Inferior parietal cortex (tissue), 1 donor: ENCODE data around the gene CASS4.
"Not testable (repeated sequence)": the region's sequence is repeated elsewhere in the genome, so short reads cannot be mapped to it uniquely, and the experiment has no call there.

Experiments used
- DNase-seq: peaks from one replicate; pipeline ENCODE4 v3.0.0-alpha.2; 2016; ENCODE audit errors: extremely low spot score

Gene CASS4, protein sequence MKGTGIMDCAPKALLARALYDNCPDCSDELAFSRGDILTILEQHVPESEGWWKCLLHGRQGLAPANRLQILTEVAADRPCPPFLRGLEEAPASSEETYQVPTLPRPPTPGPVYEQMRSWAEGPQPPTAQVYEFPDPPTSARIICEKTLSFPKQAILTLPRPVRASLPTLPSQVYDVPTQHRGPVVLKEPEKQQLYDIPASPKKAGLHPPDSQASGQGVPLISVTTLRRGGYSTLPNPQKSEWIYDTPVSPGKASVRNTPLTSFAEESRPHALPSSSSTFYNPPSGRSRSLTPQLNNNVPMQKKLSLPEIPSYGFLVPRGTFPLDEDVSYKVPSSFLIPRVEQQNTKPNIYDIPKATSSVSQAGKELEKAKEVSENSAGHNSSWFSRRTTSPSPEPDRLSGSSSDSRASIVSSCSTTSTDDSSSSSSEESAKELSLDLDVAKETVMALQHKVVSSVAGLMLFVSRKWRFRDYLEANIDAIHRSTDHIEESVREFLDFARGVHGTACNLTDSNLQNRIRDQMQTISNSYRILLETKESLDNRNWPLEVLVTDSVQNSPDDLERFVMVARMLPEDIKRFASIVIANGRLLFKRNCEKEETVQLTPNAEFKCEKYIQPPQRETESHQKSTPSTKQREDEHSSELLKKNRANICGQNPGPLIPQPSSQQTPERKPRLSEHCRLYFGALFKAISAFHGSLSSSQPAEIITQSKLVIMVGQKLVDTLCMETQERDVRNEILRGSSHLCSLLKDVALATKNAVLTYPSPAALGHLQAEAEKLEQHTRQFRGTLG

DNA sequence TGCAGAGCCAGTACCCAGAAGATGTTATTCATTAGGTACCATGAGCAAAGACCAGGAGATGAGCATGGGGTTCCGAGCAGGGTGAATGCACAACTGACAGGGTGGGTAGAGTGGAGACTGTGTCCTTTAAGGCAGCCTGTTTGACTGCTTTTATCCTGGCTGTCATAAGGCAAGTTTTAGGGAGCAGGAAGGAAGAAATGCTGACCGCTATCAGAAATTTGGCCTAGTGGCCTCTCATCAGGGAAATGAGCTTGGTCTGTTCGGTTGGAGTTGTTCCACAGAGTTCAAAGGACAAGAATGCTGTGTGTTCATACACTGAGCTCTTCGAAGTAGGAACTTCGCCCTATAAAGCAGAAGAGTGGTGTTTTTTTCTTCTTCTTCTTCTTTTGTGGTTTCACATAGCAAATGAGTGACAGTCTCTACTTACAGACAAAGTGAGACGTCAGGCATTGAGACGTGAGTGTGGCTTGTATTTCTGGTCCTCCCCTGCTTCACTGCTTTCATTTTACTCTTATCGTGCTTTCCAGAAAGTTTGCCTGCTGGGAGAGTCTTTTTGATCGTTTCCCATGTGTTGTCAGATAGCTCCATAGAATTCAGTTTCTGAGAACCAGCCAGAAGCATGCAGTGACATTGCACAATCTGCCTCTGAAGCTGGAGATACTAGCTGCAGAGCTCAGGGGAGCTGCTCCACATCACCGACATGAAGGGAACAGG is at the start of gene CASS4:
CASS4 (plus strand) TSS at position 502 of the 714 bp plus-strand sequence; CDS start at position 701, 199 bp downstream.
- DNase-seq, result peak; percentile 53

DNA sequence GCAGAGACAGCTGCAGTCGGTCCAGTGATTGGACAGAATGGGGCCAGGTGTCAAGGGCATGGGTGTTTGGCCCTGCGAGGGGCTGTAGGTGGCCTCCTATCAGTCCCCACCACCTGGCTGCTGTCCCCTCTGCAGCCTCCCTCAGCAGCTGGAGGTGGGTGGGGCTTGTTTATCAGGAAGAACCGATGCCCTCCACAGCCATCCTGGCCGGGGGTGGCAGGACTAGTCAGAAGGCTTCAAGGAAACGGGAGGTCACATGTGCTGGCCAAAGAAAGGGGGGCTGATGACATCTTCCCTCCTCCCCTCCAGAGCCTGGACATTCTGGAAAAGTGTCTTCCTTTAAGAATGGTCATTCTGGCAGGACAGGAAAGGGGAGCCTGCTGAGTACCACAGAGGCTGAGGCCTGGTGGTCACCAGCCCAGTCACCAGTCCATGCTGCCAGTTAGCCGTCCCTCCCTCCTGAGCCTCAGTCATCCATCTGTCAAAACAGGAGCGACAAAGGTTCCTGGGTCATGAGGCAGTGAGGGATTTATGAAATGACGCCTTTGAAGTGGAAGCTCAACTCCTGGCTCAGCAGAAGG is 49.1 kb upstream of the CASS4 start:
- DNase-seq, result no peak

DNA sequence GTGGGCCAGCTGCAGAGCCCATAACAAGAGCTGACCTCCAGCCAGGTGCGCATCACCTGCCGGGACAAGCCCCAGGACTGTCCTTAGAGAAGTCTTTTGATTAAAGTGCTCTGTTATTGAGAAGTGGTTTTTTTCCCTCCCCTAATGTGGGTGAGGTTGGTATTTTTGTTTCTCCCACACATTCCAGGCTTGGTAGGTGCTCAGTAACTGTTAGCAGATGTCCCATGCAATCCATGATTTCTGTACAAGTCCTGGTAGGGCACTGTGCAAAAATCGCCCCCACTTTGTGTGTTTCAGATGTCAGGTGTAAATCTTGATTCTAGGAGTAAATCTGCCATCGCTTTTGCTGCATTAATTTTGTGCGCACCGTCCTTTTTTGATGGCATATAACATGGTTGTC is 48.6 kb upstream of the CASS4 start:
- DNase-seq, result no peak

DNA sequence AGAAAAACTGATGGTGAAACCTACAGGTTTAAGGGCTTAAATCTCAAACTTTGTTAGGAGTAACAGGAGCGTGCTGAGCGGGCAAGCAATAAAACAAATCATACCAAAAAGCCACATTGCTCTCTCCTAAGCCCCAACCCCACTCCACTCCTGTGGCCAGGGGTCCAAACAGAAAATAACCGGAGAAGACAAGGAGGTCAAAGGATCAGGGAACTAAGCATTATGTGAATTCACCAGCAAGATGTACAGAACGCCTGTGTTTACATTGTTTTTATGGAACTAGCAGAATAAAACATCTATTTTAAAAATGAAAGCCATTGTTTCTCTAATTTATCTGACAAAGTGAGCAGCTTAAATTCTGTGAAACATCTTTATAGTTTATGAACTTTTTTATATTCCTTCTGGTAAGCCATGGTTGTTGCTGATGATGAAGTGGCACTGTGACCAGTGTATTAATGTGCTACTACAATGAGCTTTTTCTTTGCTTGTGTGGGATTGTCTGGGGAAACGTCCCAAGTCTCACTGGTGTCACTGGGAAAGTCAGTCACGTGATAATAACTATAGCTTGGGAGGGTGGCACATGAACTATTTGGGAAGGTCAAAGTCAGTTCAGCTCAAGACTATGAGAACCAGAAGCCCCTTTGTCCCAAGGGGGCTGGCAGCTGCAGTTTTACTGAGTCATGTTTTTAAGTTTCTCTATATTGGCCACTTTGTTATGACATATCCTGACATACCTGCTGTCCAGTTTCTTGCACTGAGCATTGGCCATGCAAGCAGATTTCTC is 43.5 kb upstream of the CASS4 start:
- DNase-seq, result peak; percentile 51

DNA sequence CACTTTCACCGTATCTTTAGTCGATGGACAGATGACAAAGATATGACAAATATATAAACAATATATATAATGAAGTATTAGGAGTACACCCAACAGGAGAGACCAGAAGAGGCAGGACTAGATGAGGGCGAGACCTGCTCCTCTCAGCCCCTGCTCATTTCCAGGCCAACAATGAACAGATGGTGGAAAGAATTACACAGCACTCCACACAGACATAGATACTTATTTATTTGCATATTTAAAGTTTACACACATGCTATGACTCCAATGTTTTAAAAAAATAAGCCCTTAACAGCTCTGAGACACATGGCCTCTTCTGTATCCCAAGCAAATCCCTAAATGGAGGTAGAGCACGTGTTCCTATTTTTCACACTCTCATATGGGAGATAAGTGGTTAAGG is 42.9 kb upstream of the CASS4 start:
- no peak for DNase-seq

DNA sequence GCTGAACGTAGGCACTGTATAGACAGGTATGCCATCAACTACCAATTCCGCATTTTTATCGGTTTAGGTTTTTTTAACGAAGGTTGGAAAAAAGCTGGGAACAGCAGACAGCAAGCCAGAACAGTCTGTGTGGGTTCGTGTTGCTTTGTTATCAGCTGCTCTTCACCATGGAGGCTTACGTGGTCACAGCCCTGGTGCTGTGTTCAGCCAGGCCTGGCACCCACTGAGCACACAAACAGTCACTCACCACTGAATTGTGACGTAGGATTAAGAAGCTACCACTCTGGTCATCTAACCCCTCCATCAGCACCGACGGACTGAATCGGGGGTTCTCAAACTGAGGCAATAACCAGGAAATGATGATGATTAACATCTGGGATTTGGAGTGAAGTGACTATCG is 40.1 kb upstream of the CASS4 start:
- DNase-seq, result no peak

DNA sequence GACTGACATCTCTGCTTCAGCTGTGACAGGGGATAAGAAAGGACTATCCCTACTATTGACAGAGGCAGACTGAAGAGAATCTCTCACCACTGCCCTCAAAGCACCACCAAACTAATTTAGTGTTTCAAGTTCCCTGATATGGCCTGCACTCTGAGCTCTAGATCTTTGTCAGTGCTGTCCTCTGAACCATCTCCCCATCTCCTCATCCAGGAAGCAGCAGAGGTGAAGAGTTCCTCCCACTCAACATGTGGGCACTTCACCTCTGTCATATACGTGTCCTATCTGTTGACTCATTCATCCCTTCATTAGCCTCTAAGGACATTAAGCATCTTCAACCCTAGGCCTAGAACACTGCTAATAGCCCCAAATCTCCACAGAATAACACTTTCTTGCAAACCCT is 39.2 kb upstream of the CASS4 start:
- DNase-seq, result no peak

DNA sequence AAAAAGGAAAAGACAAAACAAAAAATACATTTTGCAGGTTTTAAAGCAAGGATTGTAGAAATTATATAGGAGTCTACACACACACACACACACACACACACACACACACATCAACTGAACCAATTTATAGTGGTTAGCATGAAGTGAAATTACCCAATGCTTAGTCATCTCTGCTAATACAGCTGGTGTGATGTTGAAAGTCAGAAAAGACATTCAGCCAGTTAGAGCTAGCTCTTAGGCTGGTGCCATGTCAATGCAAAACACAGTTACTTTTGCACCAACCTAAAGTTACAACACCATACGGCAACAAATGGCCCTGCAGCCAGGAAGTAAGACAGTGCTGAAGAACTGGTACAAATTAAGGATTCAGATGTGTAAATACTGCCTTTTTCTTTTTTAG is 38.1 kb upstream of the CASS4 start:
- DNase-seq, result no peak

DNA sequence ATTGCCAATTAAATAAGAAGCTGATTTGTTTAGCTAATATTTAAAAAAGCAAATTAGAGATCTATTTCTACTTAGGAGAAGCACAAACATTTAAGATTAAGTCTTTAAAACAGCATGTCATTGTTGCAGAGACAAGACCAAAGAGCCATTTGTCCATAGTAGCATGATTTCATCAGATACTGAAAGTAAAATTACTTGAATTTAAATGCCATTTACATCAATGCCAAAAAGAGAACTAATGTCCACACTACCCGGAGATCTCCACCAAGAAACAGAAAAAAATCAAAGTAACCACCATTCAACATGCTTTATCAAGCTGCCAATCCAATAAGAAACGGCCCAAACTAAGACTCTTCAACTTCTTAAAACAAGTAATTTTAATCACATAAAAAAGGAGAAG is 35.7 kb upstream of the CASS4 start:
- DNase-seq, result no peak

DNA sequence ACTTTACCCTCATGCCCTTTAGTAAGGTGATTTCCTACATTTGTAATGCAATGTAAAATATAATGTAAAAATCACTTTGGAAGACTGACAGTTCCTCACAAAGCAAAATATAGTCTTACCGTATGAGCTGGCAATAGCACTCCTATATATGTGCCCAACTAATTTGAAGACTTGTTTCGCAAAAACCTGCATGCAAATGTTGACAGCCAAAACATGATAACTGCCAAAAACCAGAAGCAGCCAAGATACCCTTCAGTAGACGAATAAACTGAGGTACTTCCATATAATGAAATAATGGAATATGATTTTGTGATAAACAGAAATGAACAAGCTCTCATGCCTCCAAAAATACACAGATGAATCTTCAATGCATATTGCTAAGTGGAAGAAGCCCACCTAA is 33.7 kb upstream of the CASS4 start:
- no peak for DNase-seq

DNA sequence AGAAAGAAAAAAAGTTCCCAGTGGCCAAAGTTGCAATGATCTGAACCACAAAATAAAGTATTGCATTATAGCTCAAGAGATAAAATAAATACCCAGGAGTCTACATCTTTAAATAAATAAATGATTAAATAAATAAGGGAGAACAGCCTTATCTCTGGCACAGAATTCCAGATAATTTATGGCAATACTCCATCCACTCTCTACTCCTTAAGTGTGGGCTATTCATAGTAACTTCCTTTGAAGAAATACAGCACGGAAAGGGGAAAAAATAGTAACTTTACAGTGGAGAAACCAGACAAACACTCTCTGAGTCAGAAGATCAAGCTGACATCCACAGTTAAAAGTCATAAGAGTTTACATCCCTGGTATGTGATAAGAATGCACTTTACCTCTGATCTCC is 31.7 kb upstream of the CASS4 start:
- no peak for DNase-seq

DNA sequence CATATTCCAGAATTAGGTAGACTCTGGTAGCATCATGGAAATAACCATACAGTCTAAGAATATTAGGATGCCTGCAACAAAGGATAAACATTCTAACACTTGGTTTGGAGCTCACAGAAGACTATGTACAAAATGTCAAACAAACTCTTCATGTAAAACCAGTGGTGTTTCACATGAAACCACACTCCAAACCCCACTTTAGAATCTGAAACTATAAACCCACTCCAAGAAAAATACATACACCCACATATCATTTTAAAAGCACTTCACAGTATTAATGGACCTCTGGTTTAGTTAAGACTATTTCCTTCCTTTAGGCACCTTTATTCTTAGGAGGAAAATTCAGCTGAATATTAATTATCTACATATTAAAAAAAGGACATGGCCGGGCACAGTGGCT is 30.6 kb upstream of the CASS4 start:
- no peak for DNase-seq

DNA sequence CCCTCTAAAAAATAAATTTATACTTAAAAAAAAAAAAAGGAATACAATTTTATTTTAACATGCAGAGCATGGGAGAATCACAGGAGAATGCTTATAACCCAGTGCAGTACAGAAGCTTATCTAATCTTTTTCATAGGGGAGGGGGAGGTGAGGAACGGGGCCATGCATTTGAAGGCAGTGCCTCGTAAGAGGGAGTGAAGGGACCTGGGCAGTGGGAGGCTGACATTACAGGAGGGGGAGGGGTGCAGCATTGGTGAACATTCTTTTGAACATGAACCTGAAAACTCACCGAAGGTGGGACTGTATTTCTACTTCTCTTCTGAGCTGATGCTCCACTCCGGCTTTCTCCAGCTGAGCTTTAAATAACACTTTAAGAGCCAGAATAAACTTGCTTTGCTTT is 29.4 kb upstream of the CASS4 start:
- no peak for DNase-seq

DNA sequence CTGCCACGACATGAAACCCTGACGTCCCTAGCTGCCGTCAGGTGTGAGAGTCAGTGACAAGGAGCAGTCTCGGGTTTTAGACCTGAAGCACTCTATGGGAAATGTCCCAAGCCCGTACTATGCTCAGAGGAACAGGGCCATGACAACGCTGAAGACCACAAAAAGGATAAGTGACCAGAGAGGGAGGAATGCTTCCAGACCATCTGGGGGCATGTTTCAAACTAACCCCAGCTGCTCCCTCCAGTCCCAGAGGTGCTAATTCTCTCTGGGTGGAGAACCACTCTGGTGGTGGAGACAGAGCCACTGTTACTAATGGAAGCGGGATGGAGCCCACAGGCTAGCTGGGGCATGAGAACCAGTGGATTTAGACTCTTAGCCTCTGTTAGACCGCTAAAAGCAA is 28.7 kb upstream of the CASS4 start:
- DNase-seq, result no peak

DNA sequence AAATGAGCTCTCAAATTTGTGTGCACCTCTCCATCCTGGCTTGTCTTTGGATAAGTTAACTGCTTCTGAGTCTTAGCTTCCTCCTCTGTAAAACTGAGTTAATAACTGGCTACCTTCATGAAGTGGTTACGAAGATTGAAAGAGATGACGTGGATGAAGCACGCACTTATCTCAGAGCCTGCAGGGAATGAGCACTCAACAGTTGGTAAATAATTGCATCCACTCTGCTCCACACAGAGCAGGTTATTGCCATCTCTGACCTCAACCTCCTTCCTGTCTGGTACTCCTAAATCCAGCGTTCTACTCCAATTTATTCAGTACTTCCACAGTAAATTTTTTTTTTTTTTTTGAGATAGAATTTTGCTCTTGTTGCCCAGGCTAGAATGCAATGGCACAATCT is 26.9 kb upstream of the CASS4 start:
- no peak for DNase-seq

DNA sequence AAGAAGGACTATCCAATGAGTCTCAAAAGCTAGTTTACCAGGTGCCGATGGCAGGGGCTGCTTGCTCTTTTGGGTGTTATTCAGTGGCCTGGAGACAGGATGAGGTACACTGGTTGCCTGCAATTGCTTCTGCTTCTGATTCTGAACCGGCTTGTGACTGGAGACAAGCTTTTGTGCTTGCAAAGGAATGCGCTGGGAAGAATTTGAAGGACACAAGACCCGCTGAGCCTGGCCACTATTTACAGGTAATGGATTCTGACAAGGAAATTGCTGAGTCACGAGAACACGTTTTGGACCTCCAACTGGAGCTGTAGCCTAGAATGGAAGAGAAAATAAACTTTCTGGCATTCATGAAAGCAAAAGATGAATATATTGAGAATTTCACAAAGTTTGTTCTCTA is 25.8 kb upstream of the CASS4 start:
- no peak for DNase-seq

DNA sequence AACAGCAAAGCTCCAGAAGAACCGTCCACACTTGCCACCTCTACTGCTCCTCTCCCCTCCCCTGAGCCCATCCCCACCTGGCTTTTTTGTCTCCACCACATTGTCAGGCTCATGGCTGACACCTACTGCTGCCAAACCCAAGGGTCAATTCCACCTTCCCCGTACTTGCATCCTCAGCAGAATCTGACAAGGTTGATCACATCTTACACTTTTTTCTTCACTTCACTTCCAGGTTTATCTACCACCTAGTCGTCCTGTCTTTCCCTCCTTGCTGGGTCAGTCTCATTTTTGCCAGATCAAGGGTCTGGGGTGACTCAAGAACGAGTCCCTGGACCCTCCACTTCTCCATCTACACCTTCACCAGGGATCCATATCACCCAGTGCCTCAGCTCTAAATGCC is 23.2 kb upstream of the CASS4 start:
- DNase-seq, result no peak

DNA sequence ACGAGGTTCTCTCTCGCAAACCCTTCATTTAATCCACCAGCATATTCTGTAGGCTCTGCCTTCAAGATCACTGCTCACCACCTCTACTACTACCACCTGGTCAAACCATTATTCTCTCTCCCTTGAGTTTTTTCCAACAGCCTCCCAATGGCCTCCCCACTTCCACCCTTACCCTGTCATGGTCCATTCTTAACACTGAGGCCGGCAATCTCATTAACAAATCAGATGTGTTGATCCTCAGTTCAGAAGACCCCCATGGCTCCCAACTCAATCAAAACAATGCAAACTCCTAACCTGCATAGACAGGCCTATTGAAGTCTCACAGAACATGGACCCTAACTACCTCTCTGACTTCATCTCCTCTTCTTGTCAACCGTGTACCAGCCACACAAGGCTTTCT is 22.3 kb upstream of the CASS4 start:
- DNase-seq, result no peak

DNA sequence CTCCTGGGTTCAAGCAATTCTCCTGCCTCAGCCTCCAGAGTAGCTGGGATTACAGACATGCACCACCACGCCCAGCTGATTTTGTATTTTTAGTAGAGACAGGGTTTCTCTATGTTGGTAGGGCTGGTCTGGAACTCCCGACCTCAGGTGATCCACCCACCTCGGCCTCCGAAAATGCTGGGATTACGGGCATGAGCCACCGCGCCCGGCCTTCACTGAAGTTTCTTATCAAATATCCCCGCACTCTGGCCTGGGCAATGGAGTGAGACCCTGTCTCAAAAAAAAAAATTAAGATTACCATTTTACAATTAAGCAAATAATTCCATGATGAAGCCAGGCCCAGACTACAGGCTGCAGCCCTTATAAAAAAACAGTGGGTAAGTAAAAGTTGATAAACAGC is 21.7 kb upstream of the CASS4 start:
- not testable (repeated sequence) for DNase-seq

DNA sequence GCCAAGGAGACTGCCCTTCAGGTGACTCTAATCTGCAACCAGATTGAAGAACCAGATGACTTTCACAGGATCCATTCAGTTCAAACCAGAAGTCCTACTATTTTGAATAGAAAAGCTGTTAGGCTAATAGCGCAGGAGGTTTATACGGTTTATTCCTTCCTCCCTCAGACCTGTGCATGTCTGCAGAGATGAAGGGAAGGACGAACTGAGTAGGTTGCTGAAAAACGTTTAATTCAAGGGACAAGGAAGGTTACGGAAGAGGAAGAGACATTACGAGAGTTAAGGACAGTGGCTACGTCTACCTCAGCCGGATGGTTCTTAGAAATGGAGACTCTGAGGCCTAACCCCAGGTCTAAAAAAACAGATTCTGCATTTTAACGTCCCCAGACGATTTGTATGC is 21.0 kb upstream of the CASS4 start:
- DNase-seq, result no peak

DNA sequence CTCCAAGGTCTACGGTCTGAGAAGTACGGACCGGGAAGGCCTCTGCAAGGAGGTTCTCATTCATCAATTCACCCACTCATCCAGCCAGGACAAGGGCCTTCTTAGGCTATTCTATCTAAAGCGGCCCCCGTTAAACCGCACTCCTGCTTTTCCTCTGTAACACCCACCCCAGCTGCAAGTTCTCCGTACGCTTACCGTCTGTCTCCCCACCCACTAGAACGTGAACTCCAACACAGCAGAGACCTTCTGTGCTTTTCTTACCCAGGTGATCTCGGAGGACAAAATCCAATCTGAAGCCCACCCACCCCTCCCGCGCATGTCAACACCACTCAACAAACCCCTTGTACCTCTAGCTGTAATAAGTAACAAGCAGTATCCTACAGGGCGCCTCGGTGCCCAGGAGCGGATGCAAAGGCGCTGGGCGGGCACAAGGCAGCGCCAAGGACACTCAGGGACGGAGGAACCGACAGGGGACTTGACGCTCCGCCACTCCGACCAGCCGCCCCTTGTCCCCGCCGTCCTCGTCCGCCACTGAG is 20.4 kb upstream of the CASS4 start:
- no peak for DNase-seq
